Measurements from ENCODE around the gene NOC2L.

Gene NOC2L

DNA sequence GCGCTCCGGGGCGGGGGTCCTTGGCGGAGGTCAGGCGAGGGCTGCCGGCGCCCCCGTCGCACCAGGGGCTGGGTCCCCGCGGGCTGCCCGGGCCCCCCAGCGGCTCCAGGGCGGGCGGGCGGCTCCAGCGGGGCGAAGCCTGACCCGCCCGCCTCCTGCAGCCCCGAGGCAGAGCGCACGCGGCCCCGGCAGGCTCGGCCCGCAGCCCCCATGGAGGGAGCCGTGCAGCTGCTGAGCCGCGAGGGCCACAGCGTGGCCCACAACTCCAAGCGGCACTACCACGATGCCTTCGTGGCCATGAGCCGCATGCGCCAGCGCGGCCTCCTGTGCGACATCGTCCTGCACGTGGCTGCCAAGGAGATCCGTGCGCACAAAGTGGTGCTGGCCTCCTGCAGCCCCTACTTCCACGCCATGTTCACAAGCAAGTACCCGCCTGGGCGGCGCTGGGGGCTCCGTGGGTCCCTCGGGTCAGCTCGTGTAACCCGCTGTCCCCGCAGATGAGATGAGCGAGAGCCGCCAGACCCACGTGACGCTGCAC is 2.1 kb upstream of the NOC2L start:
- no peaks in the 10 kb centered on the region for H3K27me3 Mint-ChIP-seq (ENCODE audit: low read depth)
- no peaks in the 10 kb centered on the region for H3K9me3 Mint-ChIP-seq
- H3K4me1 Mint-ChIP-seq, result peaks cover 14% of the 10 kb centered on the region
- H3K27ac Mint-ChIP-seq, result no peak overlapping the region
- TF ChIP-seq, protein P1, sequence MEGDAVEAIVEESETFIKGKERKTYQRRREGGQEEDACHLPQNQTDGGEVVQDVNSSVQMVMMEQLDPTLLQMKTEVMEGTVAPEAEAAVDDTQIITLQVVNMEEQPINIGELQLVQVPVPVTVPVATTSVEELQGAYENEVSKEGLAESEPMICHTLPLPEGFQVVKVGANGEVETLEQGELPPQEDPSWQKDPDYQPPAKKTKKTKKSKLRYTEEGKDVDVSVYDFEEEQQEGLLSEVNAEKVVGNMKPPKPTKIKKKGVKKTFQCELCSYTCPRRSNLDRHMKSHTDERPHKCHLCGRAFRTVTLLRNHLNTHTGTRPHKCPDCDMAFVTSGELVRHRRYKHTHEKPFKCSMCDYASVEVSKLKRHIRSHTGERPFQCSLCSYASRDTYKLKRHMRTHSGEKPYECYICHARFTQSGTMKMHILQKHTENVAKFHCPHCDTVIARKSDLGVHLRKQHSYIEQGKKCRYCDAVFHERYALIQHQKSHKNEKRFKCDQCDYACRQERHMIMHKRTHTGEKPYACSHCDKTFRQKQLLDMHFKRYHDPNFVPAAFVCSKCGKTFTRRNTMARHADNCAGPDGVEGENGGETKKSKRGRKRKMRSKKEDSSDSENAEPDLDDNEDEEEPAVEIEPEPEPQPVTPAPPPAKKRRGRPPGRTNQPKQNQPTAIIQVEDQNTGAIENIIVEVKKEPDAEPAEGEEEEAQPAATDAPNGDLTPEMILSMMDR (IDR thresholded peaks at IDR 0.05; ENCODE audit: unreplicated experiment in 3 of 3), result no peak
- H3K4me3 Mint-ChIP-seq, result peak overlapping the region; percentile 76 to 81 (median 80)
- peaks cover 10% of the 10 kb centered on the region for H3K36me3 Mint-ChIP-seq (ENCODE audit: low read depth)

DNA sequence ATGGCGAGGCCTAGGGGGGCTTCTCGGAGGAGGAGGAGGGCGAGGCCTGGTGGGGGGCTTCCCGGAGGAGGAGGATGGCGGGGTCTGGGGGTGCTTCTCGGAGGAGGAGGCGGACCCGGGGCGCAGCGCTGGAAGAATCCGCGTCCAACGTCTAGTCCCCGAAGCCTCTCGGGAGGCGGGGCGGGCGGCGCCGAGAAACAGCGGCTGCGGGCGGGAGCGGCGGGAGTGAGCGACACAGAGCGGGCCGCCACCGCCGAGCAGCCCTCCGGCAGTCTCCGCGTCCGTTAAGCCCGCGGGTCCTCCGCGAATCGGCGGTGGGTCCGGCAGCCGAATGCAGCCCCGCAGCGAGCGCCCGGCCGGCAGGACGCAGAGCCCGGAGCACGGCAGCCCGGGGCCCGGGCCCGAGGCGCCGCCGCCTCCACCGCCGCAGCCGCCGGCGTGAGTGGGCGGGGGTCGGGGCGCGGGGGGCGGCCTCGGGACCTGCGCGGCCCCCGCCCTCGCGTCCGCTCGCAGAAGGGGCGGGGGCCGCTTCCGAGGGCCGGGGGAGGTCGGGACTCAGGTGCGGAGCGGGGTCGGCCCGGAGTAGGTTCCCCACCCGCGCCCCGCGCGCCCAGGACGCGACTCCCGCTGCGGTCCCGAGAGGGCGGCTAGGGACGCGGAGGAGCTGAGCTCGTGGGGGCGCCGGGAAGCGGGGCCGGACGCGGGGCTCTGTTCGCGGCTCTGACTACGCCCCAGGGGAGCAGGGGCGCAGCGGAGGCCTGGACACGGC is 1.5 kb upstream of the NOC2L start, which contains the start of gene KLHL17:
TSS of gene KLHL17 (plus strand) at position 222 of the 769 bp plus-strand sequence. CDS start at position 332, 110 bp downstream.
- TF ChIP-seq, protein P1 (IDR thresholded peaks at IDR 0.05; ENCODE audit: unreplicated experiment in 3 of 3), result no peak
- peaks cover 10% of the 10 kb centered on the region for H3K36me3 Mint-ChIP-seq (ENCODE audit: low read depth)
- H3K27ac Mint-ChIP-seq, result no peak within 1 kb of the TSS
- H3K9me3 Mint-ChIP-seq, result no peaks in the 10 kb centered on the region
- peak within 1 kb of the TSS; percentile 80 to 91 (median 86) for H3K4me3 Mint-ChIP-seq
- peaks cover 14% of the 10 kb centered on the region for H3K4me1 Mint-ChIP-seq
- H3K27me3 Mint-ChIP-seq (ENCODE audit: low read depth), result no peaks in the 10 kb centered on the region

DNA sequence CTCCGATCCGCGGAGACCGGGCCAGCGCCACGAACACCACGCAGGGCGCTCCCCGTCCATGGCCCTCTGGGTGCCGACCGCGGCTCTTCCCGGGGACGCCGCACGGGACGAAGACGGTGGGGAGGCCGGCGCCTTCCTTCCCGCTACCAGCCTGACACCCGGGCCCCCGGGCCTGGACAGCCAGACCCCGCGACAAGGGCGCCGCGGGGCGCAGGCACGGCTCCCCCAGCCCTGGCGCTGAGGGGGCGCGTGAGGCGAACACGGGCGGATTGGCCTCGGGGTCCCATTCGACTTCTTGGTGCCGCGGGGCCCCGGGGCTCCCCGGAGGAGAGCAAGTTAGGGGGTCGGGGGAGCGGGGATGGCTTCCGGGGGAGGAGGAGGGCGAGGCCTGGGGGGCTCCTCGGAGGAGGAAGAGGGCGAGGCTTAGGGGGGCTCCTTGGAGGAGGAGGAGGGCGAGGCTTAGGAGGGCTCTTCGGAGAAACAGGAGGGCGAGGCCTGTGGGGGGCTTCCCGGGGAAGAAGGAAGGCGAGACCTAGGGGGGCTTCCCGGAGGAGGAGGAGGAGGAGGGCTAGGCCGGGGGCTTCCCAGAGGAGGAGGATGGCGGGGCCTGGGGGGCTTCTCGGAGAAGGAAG is 791 bp upstream of the NOC2L start:
- Mint-ChIP-seq H3K27me3 (ENCODE audit: low read depth) (no peaks in the 10 kb centered on the region), H3K4me3 (peak overlapping the region; percentile 77 to 91 (median 86)), H3K36me3 (ENCODE audit: low read depth) (peaks cover 13% of the 10 kb centered on the region), H3K9me3 (no peaks in the 10 kb centered on the region), H3K27ac (no peak overlapping the region), H3K4me1 (peaks cover 14% of the 10 kb centered on the region)
- TF ChIP-seq, protein P1 (IDR thresholded peaks at IDR 0.05; ENCODE audit: unreplicated experiment in 3 of 3), result no peak

DNA sequence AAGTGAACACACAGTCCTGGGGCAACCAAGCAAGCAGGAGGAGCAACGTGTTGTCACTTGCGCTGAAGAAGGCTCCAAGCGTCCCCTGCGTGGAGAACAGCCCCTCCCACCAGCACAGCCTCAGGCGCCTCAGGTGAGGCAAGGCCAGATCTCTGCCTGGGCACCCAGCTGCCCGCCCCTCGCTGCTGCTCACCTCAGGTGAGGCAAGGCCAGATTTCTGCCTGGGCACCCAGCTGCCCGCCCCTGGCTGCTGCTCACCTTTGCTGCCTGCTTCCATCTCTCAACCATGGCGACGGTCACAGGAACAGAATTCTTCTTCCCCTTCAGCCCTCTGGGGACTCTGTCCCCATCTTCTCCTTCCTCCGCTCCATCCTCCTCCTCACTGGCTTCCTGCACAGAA is 2.4 kb downstream of the NOC2L start:
- H3K9me3 Mint-ChIP-seq, result no peaks in the 10 kb centered on the region
- no peak overlapping the region for H3K27ac Mint-ChIP-seq
- H3K4me3 Mint-ChIP-seq, result peak overlapping the region; percentile 57 to 79 (median 77)
- H3K4me1 Mint-ChIP-seq, result peaks cover 15% of the 10 kb centered on the region
- peaks cover 25% of the 10 kb centered on the region for H3K36me3 Mint-ChIP-seq (ENCODE audit: low read depth)
- no peaks in the 10 kb centered on the region for H3K27me3 Mint-ChIP-seq (ENCODE audit: low read depth)
- TF ChIP-seq, protein P1 (IDR thresholded peaks at IDR 0.05; ENCODE audit: unreplicated experiment in 3 of 3), result no peak

DNA sequence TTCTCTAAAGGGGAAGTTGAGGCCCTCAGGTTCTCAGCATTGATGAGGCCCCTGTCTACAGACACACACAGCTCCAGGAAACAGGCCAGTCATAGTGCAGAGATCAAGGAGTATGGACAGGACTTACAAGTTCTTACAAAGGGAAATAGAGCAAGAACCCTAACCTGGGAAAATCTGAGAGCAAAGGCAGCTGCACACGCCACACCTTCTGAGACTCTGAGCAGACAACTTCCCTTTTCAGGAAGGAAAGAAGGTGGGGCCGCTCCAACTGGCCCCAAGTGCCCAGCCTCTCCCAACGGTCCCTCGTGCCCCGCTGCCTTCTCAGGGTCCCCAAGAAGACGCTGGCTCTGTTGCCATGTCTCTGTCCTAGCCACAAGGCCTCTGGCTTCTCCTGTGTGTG is 3.6 kb downstream of the NOC2L start:
- TF ChIP-seq, protein P1 (IDR thresholded peaks at IDR 0.05; ENCODE audit: unreplicated experiment in 3 of 3), result no peak
- Mint-ChIP-seq H3K9me3 (no peaks in the 10 kb centered on the region), H3K27ac (no peak overlapping the region), H3K36me3 (ENCODE audit: low read depth) (peaks cover 33% of the 10 kb centered on the region), H3K27me3 (ENCODE audit: low read depth) (no peaks in the 10 kb centered on the region), H3K4me1 (peaks cover 19% of the 10 kb centered on the region), H3K4me3 (peak overlapping the region; percentile 22 to 77 (median 28))

Measured in nephron (organoid).